Stimulated activated naive CD8-positive, alpha-beta T cell treated with anti-CD3 and anti-CD28 coated beads, Interleukin-15, amount 100 ng/mL, for 72 hours (primary cell): Measurements from ENCODE around the gene TPSAB1.
"Not testable (repeated sequence)": the region's sequence is repeated elsewhere in the genome, so short reads cannot be mapped to it uniquely, and the experiment has no call there.

Source experiments
- ATAC-seq: fragments of 150-1000 bp; cut with Tn5 transposase; 2 replicates; pipeline ENCODE4 v1.10.0; 2021; ENCODE audit warnings: mild to moderate bottlenecking, moderate library complexity
- DNase-seq, 2 donors: peaks; one replicate each; pipeline ENCODE4 v3.0.0; 2021 to 2022
- H3K27ac Mint-ChIP-seq, 2 donors: one replicate each; pipeline ENCODE4 v1.8.0; 2022; ENCODE audit warnings: mild to moderate bottlenecking in 2 of 2, mixed read lengths in 2 of 2, moderate library complexity in 2 of 2
- H3K27me3 Mint-ChIP-seq: one replicate; pipeline ENCODE4 v1.8.0; 2022; ENCODE audit warnings: mixed read lengths
- H3K4me1 Mint-ChIP-seq: one replicate; pipeline ENCODE4 v1.8.0; 2022; ENCODE audit warnings: mild to moderate bottlenecking, mixed read lengths
- H3K4me3 Mint-ChIP-seq, 2 donors: one replicate each; pipeline ENCODE4 v1.8.0; 2022; ENCODE audit warnings: mild to moderate bottlenecking in 2 of 2, mixed read lengths in 2 of 2, moderate library complexity in 1 of 2
- H3K9me3 Mint-ChIP-seq, 2 donors: one replicate each; pipeline ENCODE4 v1.8.0; 2022; ENCODE audit warnings: mixed read lengths in 2 of 2

Gene TPSAB1

GRCh38 chr16:1262846-1263221 is 22.3 kb downstream of the TPSAB1 start:
- H3K4me3 Mint-ChIP-seq: no peak overlapping the region
- peaks cover 49% of the 10 kb centered on the region for H3K27me3 Mint-ChIP-seq
- no peak for ATAC-seq
- peaks cover 12% of the 10 kb centered on the region for H3K4me1 Mint-ChIP-seq
- H3K9me3 Mint-ChIP-seq: peaks cover 9 to 11% of the 10 kb centered on the region in 2 donors
- H3K27ac Mint-ChIP-seq: no peak overlapping the region
- no peak for DNase-seq

GRCh38 chr16:1263591-1264344 is 23.3 kb downstream of the TPSAB1 start:
- Mint-ChIP-seq H3K27ac (no peak overlapping the region), H3K9me3 (peaks cover 9 to 11% of the 10 kb centered on the region in 2 donors), H3K27me3 (peaks cover 41% of the 10 kb centered on the region), H3K4me1 (peaks cover 10% of the 10 kb centered on the region), H3K4me3 (no peak overlapping the region)
- DNase-seq: no peak
- no peak for ATAC-seq

GRCh38 chr16:1264345-1265089 is 24.0 kb downstream of the TPSAB1 start:
- no peak overlapping the region for H3K27ac Mint-ChIP-seq
- peaks cover 9 to 11% of the 10 kb centered on the region in 2 donors for H3K9me3 Mint-ChIP-seq
- peaks cover 34% of the 10 kb centered on the region for H3K27me3 Mint-ChIP-seq
- H3K4me3 Mint-ChIP-seq: no peak overlapping the region
- peaks cover 4% of the 10 kb centered on the region for H3K4me1 Mint-ChIP-seq
- ATAC-seq (no peak), DNase-seq (no peak)

DNA sequence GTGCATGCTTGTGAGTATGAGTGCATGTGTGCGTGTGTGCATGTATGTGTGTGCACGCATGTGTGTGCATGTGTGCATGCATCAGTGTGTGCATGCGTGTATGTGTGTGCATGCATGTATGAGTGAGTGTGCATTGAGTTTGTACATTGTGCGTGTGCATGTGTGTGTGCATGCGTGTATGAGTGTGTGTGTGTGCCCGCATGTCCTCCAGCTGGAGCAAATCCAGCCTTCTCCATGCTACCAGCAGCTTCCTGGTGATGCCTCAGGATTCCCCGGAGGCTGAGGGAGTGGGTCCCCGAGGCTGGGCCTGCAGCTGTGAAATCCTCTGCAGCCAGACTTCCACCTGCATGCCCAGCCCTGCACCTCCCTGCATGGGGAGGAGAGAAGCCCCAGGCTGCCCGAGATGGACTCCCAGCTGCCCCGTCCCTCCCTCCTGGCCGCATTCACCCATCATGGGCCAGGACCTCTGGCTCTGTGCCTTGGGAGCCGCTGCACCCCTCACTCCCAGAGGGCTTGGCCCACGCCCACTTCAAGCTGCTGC is 24.7 kb downstream of the TPSAB1 start:
- Mint-ChIP-seq H3K27ac (peak overlapping the region in 1 of 2 donors; percentile 42), H3K27me3 (peaks cover 27% of the 10 kb centered on the region), H3K9me3 (peaks cover 9 to 11% of the 10 kb centered on the region in 2 donors), H3K4me3 (no peak overlapping the region), H3K4me1 (peaks cover 4% of the 10 kb centered on the region)
- ATAC-seq (no peak), DNase-seq (no peak)

DNA sequence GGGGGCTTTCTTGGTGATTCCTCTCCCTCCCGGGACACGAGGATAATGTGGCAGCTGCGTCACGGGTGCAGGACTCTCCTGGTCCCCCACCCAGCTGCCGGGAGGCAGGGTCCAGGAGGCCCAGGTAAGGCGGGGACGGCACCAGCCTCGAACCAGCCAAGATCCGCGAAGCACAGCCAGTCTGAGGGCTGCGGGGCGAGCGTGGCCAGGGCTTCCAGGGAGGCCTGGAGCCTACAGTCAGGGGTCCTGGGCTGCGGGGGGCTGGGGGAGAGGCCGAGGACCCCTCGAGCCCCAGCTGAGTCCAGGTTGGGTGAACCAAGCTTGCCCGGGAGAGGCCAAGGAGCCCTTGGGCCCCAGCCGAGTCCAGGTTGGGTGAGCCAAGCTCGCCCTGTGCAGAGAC is 25.3 kb downstream of the TPSAB1 start:
- peaks cover 21% of the 10 kb centered on the region for H3K27me3 Mint-ChIP-seq
- H3K4me1 Mint-ChIP-seq: peaks cover under 1% of the 10 kb centered on the region
- H3K9me3 Mint-ChIP-seq: peaks cover 9 to 11% of the 10 kb centered on the region in 2 donors
- ATAC-seq (no peak), DNase-seq (no peak)
- no peak overlapping the region for H3K4me3 Mint-ChIP-seq
- H3K27ac Mint-ChIP-seq: no peak overlapping the region

DNA sequence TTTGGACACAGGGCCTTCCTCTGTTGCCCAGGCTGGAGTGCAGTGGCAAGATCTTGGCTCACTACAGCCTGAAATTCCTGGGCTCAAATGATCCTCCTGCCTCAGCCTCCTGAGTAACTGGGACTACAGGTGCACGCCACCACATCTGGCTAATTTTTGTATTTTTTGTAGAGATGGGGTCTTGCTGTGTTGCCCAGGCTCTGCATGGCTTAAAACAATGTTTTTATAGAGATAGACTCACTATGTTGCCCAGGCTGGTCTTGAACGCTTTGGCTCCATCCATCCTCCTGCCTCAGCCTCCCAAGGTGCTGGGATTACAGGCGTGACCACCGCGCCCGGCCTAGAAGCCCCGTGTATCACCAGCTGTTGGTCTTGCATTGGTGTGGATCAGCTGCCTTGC is 28.9 kb downstream of the TPSAB1 start:
- peaks cover 24% of the 10 kb centered on the region for H3K27me3 Mint-ChIP-seq
- H3K27ac Mint-ChIP-seq, H3K9me3 Mint-ChIP-seq, ATAC-seq, DNase-seq, H3K4me3 Mint-ChIP-seq, H3K4me1 Mint-ChIP-seq: not testable (repeated sequence)

DNA sequence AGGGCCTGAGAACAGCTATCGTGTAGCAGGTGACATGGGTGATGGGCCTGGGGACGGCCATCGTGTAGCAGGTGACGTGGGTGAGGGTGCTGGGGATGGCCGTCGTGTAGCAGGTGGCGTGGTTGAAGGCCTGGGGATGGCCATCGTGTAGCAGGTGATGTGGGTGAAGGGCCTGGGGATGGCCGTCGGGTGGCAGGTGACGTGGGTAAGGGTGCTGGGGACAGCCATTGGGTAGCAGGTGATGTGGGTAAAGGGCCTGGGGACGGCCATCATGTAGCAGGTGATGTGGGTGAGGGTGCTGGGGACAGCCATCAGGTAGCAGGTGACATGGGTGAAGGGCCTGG is 30.8 kb downstream of the TPSAB1 start:
- no peak for DNase-seq
- no peak for ATAC-seq
- no peak overlapping the region for H3K4me3 Mint-ChIP-seq

DNA sequence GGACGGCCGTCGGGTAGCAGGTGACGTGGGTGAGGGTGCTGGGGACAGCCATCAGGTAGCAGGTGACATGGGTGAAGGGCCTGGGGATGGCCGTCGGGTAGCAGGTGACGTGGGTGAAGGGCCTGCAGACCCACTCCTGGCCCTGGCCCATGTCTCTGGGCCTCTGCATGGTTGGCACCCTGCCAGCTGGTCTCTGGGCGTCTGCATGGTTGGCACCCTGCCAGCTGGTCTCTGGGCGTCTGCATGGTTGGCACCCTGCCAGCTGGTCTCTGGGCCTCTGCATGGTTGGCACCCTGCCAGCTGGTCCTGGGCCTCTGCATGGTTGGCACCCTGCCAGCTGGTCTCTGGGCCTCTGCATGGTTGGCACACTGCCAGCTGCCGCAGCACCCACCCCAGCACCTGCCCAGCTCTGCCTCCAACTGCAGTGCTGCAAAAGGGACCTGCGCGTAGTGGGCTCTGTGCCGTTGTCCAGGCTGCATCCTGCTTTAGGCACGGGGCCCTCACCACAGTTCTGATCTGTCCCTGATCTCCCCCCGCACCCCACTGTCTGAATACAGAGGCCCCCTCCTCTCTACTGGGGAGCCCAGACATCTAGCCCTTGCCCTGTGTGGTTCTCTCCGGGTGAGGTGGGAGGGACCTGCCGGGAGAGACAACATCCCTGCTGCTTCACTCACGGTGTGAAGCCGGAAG is 31.4 kb downstream of the TPSAB1 start:
- Mint-ChIP-seq H3K27ac (peak overlapping the region in 1 of 2 donors; percentile 19), H3K27me3 (peaks cover 45% of the 10 kb centered on the region)
- not testable (repeated sequence) for ATAC-seq

More for the DNA sequence above, 30.8 kb downstream of the TPSAB1 start:
- H3K4me1 Mint-ChIP-seq: peaks cover 7% of the 10 kb centered on the region
- H3K27me3 Mint-ChIP-seq: peaks cover 42% of the 10 kb centered on the region
- no peaks in the 10 kb centered on the region for H3K9me3 Mint-ChIP-seq
- H3K27ac Mint-ChIP-seq: no peak overlapping the region

DNA sequence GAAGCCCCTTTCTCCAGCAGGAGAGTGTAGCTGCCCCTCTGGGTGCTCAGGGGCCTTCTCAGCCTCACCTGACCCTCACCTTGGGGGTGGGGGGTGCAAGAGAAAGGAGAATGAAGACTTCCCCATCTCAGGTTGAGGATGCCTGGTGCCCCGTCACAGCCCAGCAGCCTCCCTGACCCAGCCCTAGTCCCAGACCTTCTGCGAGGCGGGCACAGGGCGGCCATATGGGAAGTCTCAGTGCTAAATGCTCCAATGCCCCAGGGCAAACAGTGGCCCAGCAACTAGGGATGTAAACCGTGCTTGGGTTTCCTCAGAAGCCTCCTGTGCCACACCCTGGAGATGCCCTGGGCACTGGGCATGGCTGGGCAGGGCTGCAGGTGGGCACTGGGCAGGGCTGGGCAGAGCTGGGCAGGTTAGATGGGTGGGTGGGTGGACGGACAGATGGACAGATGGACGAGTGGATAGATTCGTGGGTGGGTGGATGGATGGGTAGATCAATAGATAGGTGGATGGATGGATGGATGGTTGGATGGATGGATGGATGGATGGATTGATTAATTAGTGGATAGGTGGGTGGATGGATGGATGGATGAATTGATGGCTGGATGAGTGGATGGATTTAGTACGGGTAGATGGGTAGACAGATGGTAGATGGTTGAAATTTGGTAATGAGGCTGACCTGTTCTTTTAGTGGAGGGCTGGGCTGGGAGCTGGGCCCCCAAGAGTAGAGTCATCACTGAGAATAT is 32.1 kb downstream of the TPSAB1 start:
- ATAC-seq (no peak), DNase-seq (no peak)
- H3K27ac Mint-ChIP-seq: peak overlapping the region in 1 of 2 donors; percentile 19
- H3K27me3 Mint-ChIP-seq: peaks cover 52% of the 10 kb centered on the region
- no peak overlapping the region for H3K4me3 Mint-ChIP-seq
- peaks cover 7% of the 10 kb centered on the region for H3K4me1 Mint-ChIP-seq
- no peaks in the 10 kb centered on the region for H3K9me3 Mint-ChIP-seq

More for the DNA sequence above, 31.4 kb downstream of the TPSAB1 start:
- H3K4me1 Mint-ChIP-seq, H3K4me3 Mint-ChIP-seq, H3K9me3 Mint-ChIP-seq, DNase-seq: not testable (repeated sequence)

- DNase-seq (no peak), ATAC-seq (no peak)
- H3K4me1 Mint-ChIP-seq: peaks cover 7% of the 10 kb centered on the region
- H3K27me3 Mint-ChIP-seq: peaks cover 64% of the 10 kb centered on the region
- no peaks in the 10 kb centered on the region for H3K9me3 Mint-ChIP-seq
- H3K27ac Mint-ChIP-seq: no peak overlapping the region
- H3K4me3 Mint-ChIP-seq: no peak overlapping the region
Observed at GRCh38 chr16:1273816-1274215, 33.3 kb downstream of the TPSAB1 start.

GRCh38 chr16:1274767-1275166 is 34.3 kb downstream of the TPSAB1 start:
- Mint-ChIP-seq H3K27me3 (peaks cover 73% of the 10 kb centered on the region), H3K27ac (no peak overlapping the region), H3K4me1 (peaks cover 7% of the 10 kb centered on the region), H3K9me3 (no peaks in the 10 kb centered on the region), H3K4me3 (no peak overlapping the region)
- ATAC-seq (no peak), DNase-seq (no peak)

DNA sequence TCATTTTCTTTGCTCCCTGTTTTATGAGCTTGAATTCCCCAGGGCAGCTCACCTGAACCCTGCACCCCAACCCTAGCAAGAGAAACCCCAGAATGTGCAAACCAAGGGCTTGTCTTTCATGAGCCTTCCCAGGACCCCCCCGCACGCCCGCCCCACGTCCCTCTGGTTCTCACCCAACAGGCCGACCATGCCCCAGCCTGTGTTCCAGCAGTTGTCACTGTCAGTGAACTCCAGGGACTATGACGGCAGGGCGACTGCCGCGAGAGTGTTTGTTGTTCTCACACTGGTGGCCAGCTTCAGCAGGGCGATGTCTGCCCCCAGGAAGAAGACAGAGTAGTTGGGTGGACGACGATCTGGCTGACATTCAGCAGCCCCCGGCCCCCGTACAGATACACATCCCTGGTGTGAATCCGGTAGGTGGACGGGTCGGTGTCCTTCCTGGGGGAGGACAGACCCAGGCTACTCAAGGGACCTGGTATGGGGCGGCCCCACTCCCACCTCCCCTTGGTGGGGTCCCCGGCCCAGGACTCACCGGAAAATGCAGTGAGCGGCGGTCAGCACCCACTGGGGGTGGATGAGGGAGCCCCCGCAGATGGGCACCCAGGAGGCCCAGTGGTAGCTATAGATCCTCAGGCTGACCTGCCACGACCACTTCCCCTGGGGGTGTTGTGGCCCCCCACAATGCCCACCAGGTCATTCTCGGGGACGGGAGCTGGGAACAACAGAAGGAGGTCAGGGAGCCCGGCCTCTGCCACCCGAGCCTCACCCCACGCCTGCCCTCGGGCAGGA is 35.5 kb downstream of the TPSAB1 start:
- Mint-ChIP-seq H3K4me1 (peaks cover 7% of the 10 kb centered on the region), H3K4me3 (no peak overlapping the region), H3K27me3 (peaks cover 71% of the 10 kb centered on the region), H3K27ac (no peak overlapping the region), H3K9me3 (no peaks in the 10 kb centered on the region)
- ATAC-seq (peak; percentile 34), DNase-seq (no peak)

DNA sequence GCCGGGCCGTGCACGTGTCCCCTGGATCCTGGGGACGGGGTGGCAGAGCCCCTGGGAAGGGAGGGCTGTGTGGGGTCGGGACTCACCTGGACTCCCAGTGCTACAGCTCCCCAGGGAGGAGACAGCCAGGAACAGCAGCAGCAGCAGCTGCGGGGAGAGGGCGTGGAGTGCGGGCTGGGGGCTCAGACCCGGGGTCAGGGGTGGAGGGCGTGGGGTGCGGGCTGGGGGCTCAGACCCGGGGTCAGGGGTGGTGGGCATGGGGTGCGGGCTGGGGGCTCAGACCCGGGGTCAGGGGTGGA is 36.0 kb downstream of the TPSAB1 start:
- no peak overlapping the region for H3K4me3 Mint-ChIP-seq

DNA sequence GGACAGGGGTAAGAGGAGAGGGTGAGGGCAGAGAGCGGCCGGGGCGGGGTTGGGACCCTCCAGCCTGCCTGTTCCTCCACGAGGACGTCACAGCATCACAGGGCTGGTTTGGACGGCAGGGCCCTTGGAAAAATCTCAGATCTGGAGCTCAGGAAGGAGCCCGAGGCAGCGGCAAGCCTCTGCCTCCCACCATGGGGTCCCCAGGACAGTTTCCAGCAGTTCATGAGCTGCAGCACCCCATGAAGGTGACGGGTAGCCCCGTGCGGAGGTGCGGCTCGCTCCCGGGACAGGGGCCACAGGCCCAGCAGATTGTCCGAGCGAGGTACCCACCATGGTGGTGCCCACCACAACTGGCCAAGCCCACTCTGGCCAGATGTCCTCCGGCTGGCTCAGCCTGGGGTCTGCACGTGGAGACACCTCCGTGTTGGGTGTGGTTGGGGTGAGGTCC is 36.7 kb downstream of the TPSAB1 start:
- ATAC-seq: no peak
- H3K4me3 Mint-ChIP-seq: no peak overlapping the region
- H3K4me1 Mint-ChIP-seq: no peaks in the 10 kb centered on the region
- no peak for DNase-seq
- H3K27ac Mint-ChIP-seq: no peak overlapping the region
- peaks cover 64% of the 10 kb centered on the region for H3K27me3 Mint-ChIP-seq
- H3K9me3 Mint-ChIP-seq: no peaks in the 10 kb centered on the region

More for the DNA sequence above, 36.0 kb downstream of the TPSAB1 start:
- Mint-ChIP-seq H3K9me3 (no peaks in the 10 kb centered on the region), H3K27ac (no peak overlapping the region), H3K4me1 (peaks cover 1% of the 10 kb centered on the region), H3K27me3 (peaks cover 66% of the 10 kb centered on the region)
- ATAC-seq (peak; percentile 50), DNase-seq (no peak)
